Smooth muscle cell (in vitro differentiated cells): ENCODE data around the gene IL2RA. TPM values are rescaled to one million over a fixed set of nuclear protein-coding genes. Genes with fewer than 3 reads are reported as not detected.
A peak's percentile ranks its signal among the peaks of the same experiment; 100 is the strongest.

Experiments used
- DNase-seq: peaks from one replicate; lab custom pipeline; 2025; ENCODE audit not compliant: unreplicated experiment; lab: John Stamatoyannopoulos, UW
- H2AFZ ChIP-seq: fragments of 200-600 bp; sonication (generic); 2 replicates; pipeline ENCODE4 v1.6.0; 2016; ENCODE audit warnings: antibody characterized with exemption, low read depth, mild to moderate bottlenecking
- H3F3A ChIP-seq: fragments of 200-600 bp; sonication (generic); 2 replicates; pipeline ENCODE4 v1.6.0; 2017; ENCODE audit warnings: antibody characterized with exemption, low read depth
- H3K27ac ChIP-seq: fragments of 200-600 bp; sonication (generic); 2 replicates; pipeline ENCODE4 v1.5.1; 2016; ENCODE audit warnings: low read depth, mild to moderate bottlenecking
- H3K27me3 ChIP-seq: fragments of 200-600 bp; sonication (generic); 2 replicates; pipeline ENCODE4 v1.6.1; 2016; ENCODE audit warnings: low read depth, mild to moderate bottlenecking
- H3K36me3 ChIP-seq: fragments of 200-600 bp; sonication (generic); 2 replicates; pipeline ENCODE4 v1.5.1; 2016; ENCODE audit warnings: low read depth
- H3K4me1 ChIP-seq: fragments of 200-600 bp; sonication (generic); 2 replicates; pipeline ENCODE4 v1.5.1; 2016; ENCODE audit warnings: low read depth
- H3K4me2 ChIP-seq: fragments of 200-600 bp; sonication (generic); 2 replicates; pipeline ENCODE4 v1.6.0; 2016; ENCODE audit warnings: mild to moderate bottlenecking
- H3K4me3 ChIP-seq: fragments of 200-600 bp; sonication (generic); 2 replicates; pipeline ENCODE4 v1.5.1; 2016; ENCODE audit warnings: mild to moderate bottlenecking
- H3K79me2 ChIP-seq: fragments of 200-600 bp; sonication (generic); 2 replicates; pipeline ENCODE4 v1.6.0; 2016; ENCODE audit warnings: low read depth, mild to moderate bottlenecking
- H3K9ac ChIP-seq: fragments of 200-600 bp; sonication (generic); 2 replicates; pipeline ENCODE4 v1.6.0; 2016; ENCODE audit warnings: low read depth
- H3K9me3 ChIP-seq: fragments of 200-600 bp; sonication (generic); replicated peaks from 2 replicates; pipeline ENCODE4 v1.5.1; 2016; ENCODE audit warnings: low read depth
- H4K20me1 ChIP-seq: fragments of 200-600 bp; sonication (generic); 2 replicates; pipeline ENCODE4 v1.6.0; 2016; ENCODE audit warnings: low read depth
- CTCF ChIP-seq: fragments of 200-600 bp; sonication (generic); IDR thresholded peaks from 2 replicates; pipeline ENCODE4 v1.5.1; 2017; ENCODE audit warnings: borderline replicate concordance, mild to moderate bottlenecking, antibody characterized with exemption; ENCODE audit not compliant: insufficient read depth, poor library complexity, severe bottlenecking
- WGBS: methylation state at CpG from one replicate; pipeline ENCODE4 v1.1.7; 2016; ENCODE audit warnings: low lambda C conversion rate; 5-methylcytosine and 5-hydroxymethylcytosine counted together
- polyA plus RNA-seq: library from polyadenylated mRNA; unstranded; fragments of >200 nt; fragmentation: Nextera tagmentation; extraction: Ambion mirVana; gene quantifications from 2 replicates; pipeline ENCODE4 v1.2.1, GENCODE V29; 2016
- total RNA-seq: library from RNA; depleted of rRNA; stranded (reverse); fragments of >200 nt; gene quantifications from 2 replicates; pipeline ENCODE4 v1.2.3, GENCODE V29; 2014

Gene IL2RA
- not detected in 2 replicates for total RNA-seq
- not detected in 2 replicates for polyA plus RNA-seq

- Histone ChIP-seq H3K27ac (no peak within 1 kb of the TSS), H3F3A (no peaks in the 10 kb centered on the region), H3K27me3 (peaks cover 28% of the 10 kb centered on the region), H3K79me2 (no peaks in the 10 kb centered on the region), H3K4me3 (no peak within 1 kb of the TSS), H3K4me2 (no peak within 1 kb of the TSS), H2AFZ (no peak within 1 kb of the TSS), H4K20me1 (no peaks in the 10 kb centered on the region), H3K9ac (no peak within 1 kb of the TSS), H3K4me1 (no peaks in the 10 kb centered on the region), H3K36me3 (no peaks in the 10 kb centered on the region), H3K9me3 (no peaks in the 10 kb centered on the region)
- no peak for DNase-seq
- no peak for TF ChIP-seq CTCF
- 88% methylated on average over 18 of the region's 18 CpGs for WGBS
Observed at GRCh38 chr10:6062101-6062771, at the start of gene IL2RA. IL2RA (minus strand) TSS chr10:6062367; CDS start chr10:6062151, 216 bp downstream.

GRCh38 chr10:6110136-6110535 lies 48.0 kb upstream of the IL2RA start:
- no peak overlapping the region for H2AFZ ChIP-seq
- peaks cover 30% of the 10 kb centered on the region for H3K36me3 ChIP-seq
- no peak for TF ChIP-seq CTCF
- no peak overlapping the region for H3K9ac ChIP-seq
- H4K20me1 ChIP-seq: peaks cover 49% of the 10 kb centered on the region
- no peak for DNase-seq
- H3K4me2 ChIP-seq: no peak overlapping the region
- H3K79me2 ChIP-seq: peaks cover 13% of the 10 kb centered on the region
- H3F3A ChIP-seq: peaks cover 20% of the 10 kb centered on the region
- no peaks in the 10 kb centered on the region for H3K9me3 ChIP-seq
- WGBS: 95% methylated on average over 5 of the region's 5 CpGs
- H3K27me3 ChIP-seq: no peaks in the 10 kb centered on the region
- H3K4me1 ChIP-seq: peaks cover 5% of the 10 kb centered on the region
- no peak overlapping the region for H3K27ac ChIP-seq
- H3K4me3 ChIP-seq: no peak overlapping the region

GRCh38 chr10:6109444-6109775 lies 47.2 kb upstream of the IL2RA start:
- H3K4me1 ChIP-seq: peaks cover 5% of the 10 kb centered on the region
- peaks cover 52% of the 10 kb centered on the region for H4K20me1 ChIP-seq
- no peak overlapping the region for H3K9ac ChIP-seq
- H3K9me3 ChIP-seq: no peaks in the 10 kb centered on the region
- H3K36me3 ChIP-seq: peaks cover 30% of the 10 kb centered on the region
- H3K27ac ChIP-seq: no peak overlapping the region
- H3K27me3 ChIP-seq: no peaks in the 10 kb centered on the region
- peaks cover 13% of the 10 kb centered on the region for H3K79me2 ChIP-seq
- peaks cover 15% of the 10 kb centered on the region for H3F3A ChIP-seq
- no peak overlapping the region for H3K4me2 ChIP-seq
- no peak for DNase-seq
- WGBS: 93% methylated on average over 7 of the region's 7 CpGs
- no peak for TF ChIP-seq CTCF
- H2AFZ ChIP-seq: no peak overlapping the region
- H3K4me3 ChIP-seq: no peak overlapping the region

GRCh38 chr10:6108631-6109443 lies 46.7 kb upstream of the IL2RA start:
- no peaks in the 10 kb centered on the region for H3K9me3 ChIP-seq
- TF ChIP-seq CTCF: peak; percentile 81
- peaks cover 12% of the 10 kb centered on the region for H3F3A ChIP-seq
- H3K27me3 ChIP-seq: no peaks in the 10 kb centered on the region
- peaks cover 13% of the 10 kb centered on the region for H3K79me2 ChIP-seq
- H2AFZ ChIP-seq: no peak overlapping the region
- H3K27ac ChIP-seq: peak overlapping the region; percentile 13
- whole genome bisulfite sequencing: 46% methylated on average over 12 of the region's 12 CpGs
- no peak overlapping the region for H3K4me2 ChIP-seq
- H3K36me3 ChIP-seq: peaks cover 29% of the 10 kb centered on the region
- H3K4me1 ChIP-seq: peaks cover 5% of the 10 kb centered on the region
- H4K20me1 ChIP-seq: peaks cover 57% of the 10 kb centered on the region
- H3K4me3 ChIP-seq: no peak overlapping the region
- no peak overlapping the region for H3K9ac ChIP-seq
- DNase-seq: no peak
